ENCODE data around the gene HAO2.

Gene HAO2

GRCh38 chr1:119438761-119439160, 70.2 kb downstream of the HAO2 start:
- DNase-seq (ENCODE audit: low read depth in 2 of 2): no peak

GRCh38 chr1:119440721-119441307, 72.2 kb downstream of the HAO2 start:
- DNase-seq (ENCODE audit: low read depth in 2 of 2): no peak

GRCh38 chr1:119442756-119443155, 74.2 kb downstream of the HAO2 start:
- no peak for DNase-seq (ENCODE audit: low read depth in 2 of 2)

Measured in stimulated activated CD8-positive, alpha-beta memory T cell treated with anti-CD3 and anti-CD28 coated beads, Interleukin-7, amount 100 ng/mL, for 1 hour (primary cell).